Measurements from ENCODE around the gene RGS13.

Gene RGS13

GRCh38 chr1:192595299-192595698 is 40.6 kb upstream of the RGS13 start:
- no peak for TF ChIP-seq CTCF (conservative IDR thresholded peaks at IDR 0.05; ENCODE audit: low read length)
- DNase-seq (ENCODE audit: low read depth): no peak

GRCh38 chr1:192598589-192598988 is 37.4 kb upstream of the RGS13 start:
- H3K4me3 ChIP-seq (ENCODE audit: low read length): no peak overlapping the region

More at GRCh38 chr1:192595299-192595698, 40.6 kb upstream of the RGS13 start:
- no peak overlapping the region for H3K4me3 ChIP-seq (ENCODE audit: low read length)

GRCh38 chr1:192600275-192600674 is 35.7 kb upstream of the RGS13 start:
- no peak for TF ChIP-seq CTCF (conservative IDR thresholded peaks at IDR 0.05; ENCODE audit: low read length)
- H3K4me3 ChIP-seq (ENCODE audit: low read length): no peak overlapping the region
- DNase-seq (ENCODE audit: low read depth): no peak

More at GRCh38 chr1:192598589-192598988, 37.4 kb upstream of the RGS13 start:
- no peak for DNase-seq (ENCODE audit: low read depth)
- no peak for TF ChIP-seq CTCF (conservative IDR thresholded peaks at IDR 0.05; ENCODE audit: low read length)

GRCh38 chr1:192601143-192601542 is 34.8 kb upstream of the RGS13 start:
- no peak for TF ChIP-seq CTCF (conservative IDR thresholded peaks at IDR 0.05; ENCODE audit: low read length)
- no peak for DNase-seq (ENCODE audit: low read depth)
- no peak overlapping the region for H3K4me3 ChIP-seq (ENCODE audit: low read length)

GRCh38 chr1:192601567-192601966 is 34.4 kb upstream of the RGS13 start:
- no peak overlapping the region for H3K4me3 ChIP-seq (ENCODE audit: low read length)
- TF ChIP-seq CTCF (conservative IDR thresholded peaks at IDR 0.05; ENCODE audit: low read length): no peak
- no peak for DNase-seq (ENCODE audit: low read depth)

- no peak overlapping the region for H3K4me3 ChIP-seq (ENCODE audit: low read length)
- TF ChIP-seq CTCF (conservative IDR thresholded peaks at IDR 0.05; ENCODE audit: low read length): no peak
- DNase-seq (ENCODE audit: low read depth): no peak
Observed at GRCh38 chr1:192602757-192603156, 33.2 kb upstream of the RGS13 start.

GRCh38 chr1:192603218-192603787 is 32.6 kb upstream of the RGS13 start:
- H3K4me3 ChIP-seq (ENCODE audit: low read length): no peak overlapping the region
- TF ChIP-seq CTCF (conservative IDR thresholded peaks at IDR 0.05; ENCODE audit: low read length): no peak
- DNase-seq (ENCODE audit: low read depth): no peak
